SU-DHL-6 (cell line): Measurements from ENCODE around the gene GSTO2.

Experiments
- H2AFZ ChIP-seq: fragments of 200-600 bp; sonication (generic); 2 replicates; pipeline ENCODE4 v1.6.1; 2014; ENCODE audit warnings: low read depth, mild to moderate bottlenecking, moderate library complexity, mixed read lengths, antibody characterized with exemption, low read length; ENCODE audit not compliant: severe bottlenecking
- H3F3A ChIP-seq: fragments of 200-600 bp; shearing (Covaris generic); 2 replicates; pipeline ENCODE4 v1.6.0; 2016; ENCODE audit warnings: antibody characterized with exemption, mild to moderate bottlenecking; ENCODE audit not compliant: insufficient read depth
- H3K27ac ChIP-seq: fragments of 200-600 bp; sonication (generic); 2 replicates; pipeline ENCODE4 v1.5.1; 2016; ENCODE audit warnings: low read depth, mild to moderate bottlenecking, low read length, moderate library complexity, mixed read lengths
- H3K27me3 ChIP-seq: fragments of 200-600 bp; sonication (generic), shearing (Covaris generic); 2 replicates; pipeline ENCODE4 v1.6.0; 2014; ENCODE audit warnings: mild to moderate bottlenecking, low read length
- H3K36me3 ChIP-seq: fragments of 200-600 bp; sonication (generic); 2 replicates; pipeline ENCODE4 v1.6.1; 2014; ENCODE audit warnings: mild to moderate bottlenecking, low read length, mixed read lengths
- H3K4me2 ChIP-seq: fragments of 300-600, 200-600 bp; shearing (Covaris generic), sonication (generic); 2 replicates; pipeline ENCODE4 v1.6.0; 2014; ENCODE audit warnings: low read length, low read depth, mild to moderate bottlenecking; ENCODE audit not compliant: poor library complexity, severe bottlenecking
- H3K4me3 ChIP-seq: fragments of 200-600 bp; sonication (generic); 2 replicates; pipeline ENCODE4 v1.5.1; 2014; ENCODE audit warnings: antibody characterized with exemption, low read length, mild to moderate bottlenecking, mixed read lengths; ENCODE audit not compliant: insufficient read depth, poor library complexity, severe bottlenecking
- H3K79me2 ChIP-seq: fragments of 200-600 bp; sonication (generic); 2 replicates; pipeline ENCODE4 v1.6.1; 2014; ENCODE audit warnings: mild to moderate bottlenecking, low read length, moderate library complexity; ENCODE audit not compliant: insufficient read depth
- H3K9ac ChIP-seq: fragments of 200-600 bp; sonication (generic); 2 replicates; pipeline ENCODE4 v1.7.0; 2014; ENCODE audit warnings: mild to moderate bottlenecking, low read length
- H3K9me2 ChIP-seq: fragments of 200-600 bp; sonication (generic); replicated peaks from 2 replicates; pipeline ENCODE4 v1.6.1; 2014; ENCODE audit warnings: low read length; ENCODE audit not compliant: insufficient read depth
- H3K9me3 ChIP-seq: fragments of 200-600 bp; sonication (generic); 2 replicates; pipeline ENCODE4 v1.6.1; 2014; ENCODE audit warnings: low read length, mixed read lengths; ENCODE audit not compliant: insufficient read depth
- H4K20me1 ChIP-seq: fragments of 200-600 bp; sonication (generic); 2 replicates; pipeline ENCODE4 v1.6.1; 2014; ENCODE audit warnings: low read depth, mild to moderate bottlenecking, antibody characterized with exemption, low read length, moderate library complexity, mixed read lengths
- CTCF ChIP-seq: fragments of 200-600 bp; sonication (generic); IDR thresholded peaks from one replicate; pipeline ENCODE4 v1.5.1; 2017; ENCODE audit warnings: antibody characterized with exemption, mild to moderate bottlenecking, low read length, moderate library complexity; ENCODE audit not compliant: insufficient read depth, poor library complexity, severe bottlenecking
- EZH2phosphoT487 ChIP-seq: fragments of 200-600 bp; sonication (generic), shearing (Covaris generic); conservative IDR thresholded peaks from 2 replicates; pipeline ENCODE4 v1.6.1; 2018; ENCODE audit warnings: mild to moderate bottlenecking, antibody characterized with exemption, low read length, moderate library complexity, mixed read lengths

Gene GSTO2

GRCh38 chr10:104318810-104319741, 50.1 kb downstream of the GSTO2 start:
- Histone ChIP-seq H3F3A (no peaks in the 10 kb centered on the region), H3K9me2 (no peaks in the 10 kb centered on the region), H3K79me2 (peaks cover 65% of the 10 kb centered on the region), H3K27me3 (no peaks in the 10 kb centered on the region), H3K4me3 (no peak overlapping the region), H3K9ac (no peak overlapping the region), H3K27ac (no peak overlapping the region), H4K20me1 (peaks cover 3% of the 10 kb centered on the region; the same call in 1 of the 2 replicates), H2AFZ (no peak overlapping the region), H3K36me3 (no peaks in the 10 kb centered on the region), H3K9me3 (no peaks in the 10 kb centered on the region), H3K4me2 (no peak overlapping the region)
- no peak for TF ChIP-seq CTCF
- TF ChIP-seq EZH2phosphoT487, result no peak

- H3K4me3 ChIP-seq, result no peak overlapping the region
- no peaks in the 10 kb centered on the region for H3K9me3 ChIP-seq
- peaks cover 81% of the 10 kb centered on the region for H3K79me2 ChIP-seq
- H3F3A ChIP-seq, result no peaks in the 10 kb centered on the region
- no peaks in the 10 kb centered on the region for H3K36me3 ChIP-seq
- H3K4me2 ChIP-seq, result no peak overlapping the region
- H4K20me1 ChIP-seq, result peaks cover 3% of the 10 kb centered on the region; the same call in 1 of the 2 replicates
- H3K9me2 ChIP-seq, result no peaks in the 10 kb centered on the region
- no peak overlapping the region for H3K27ac ChIP-seq
- no peak for TF ChIP-seq CTCF
- no peak for TF ChIP-seq EZH2phosphoT487
- no peak overlapping the region for H3K9ac ChIP-seq
- no peaks in the 10 kb centered on the region for H3K27me3 ChIP-seq
- H2AFZ ChIP-seq, result no peak overlapping the region
These were observed 52.2 kb downstream of the GSTO2 start for GRCh38 chr10:104321226-104321625.

- TF ChIP-seq CTCF (no peak), EZH2phosphoT487 (no peak)
- H3K79me2 ChIP-seq, result peaks cover 85% of the 10 kb centered on the region
- H3K4me2 ChIP-seq, result no peak overlapping the region
- no peaks in the 10 kb centered on the region for H3K36me3 ChIP-seq
- no peak overlapping the region for H3K4me3 ChIP-seq
- H3K9me2 ChIP-seq, result no peaks in the 10 kb centered on the region
- H4K20me1 ChIP-seq, result peaks cover 3% of the 10 kb centered on the region; the same call in 1 of the 2 replicates
- no peak overlapping the region for H3K9ac ChIP-seq
- H3K9me3 ChIP-seq, result no peaks in the 10 kb centered on the region
- H3K27ac ChIP-seq, result no peak overlapping the region; the same call in 1 of the 2 replicates
- no peaks in the 10 kb centered on the region for H3K27me3 ChIP-seq
- H2AFZ ChIP-seq, result no peak overlapping the region
- no peaks in the 10 kb centered on the region for H3F3A ChIP-seq
These were observed 52.9 kb downstream of the GSTO2 start for GRCh38 chr10:104321725-104322415.
